RCC 7860 (cell line): ENCODE results near the gene TSPEAR.

ENCODE experiments used
- DNase-seq: peaks from one replicate; pipeline ENCODE4 v3.0.0-alpha.2; 2015; ENCODE audit warnings: low spot score
- FAIRE-seq: peaks from 2 replicates; lab custom pipeline; 2012; peaks lifted over from hg19 to GRCh38; lab: Jason Lieb, UNC

The TSPEAR gene

DNA sequence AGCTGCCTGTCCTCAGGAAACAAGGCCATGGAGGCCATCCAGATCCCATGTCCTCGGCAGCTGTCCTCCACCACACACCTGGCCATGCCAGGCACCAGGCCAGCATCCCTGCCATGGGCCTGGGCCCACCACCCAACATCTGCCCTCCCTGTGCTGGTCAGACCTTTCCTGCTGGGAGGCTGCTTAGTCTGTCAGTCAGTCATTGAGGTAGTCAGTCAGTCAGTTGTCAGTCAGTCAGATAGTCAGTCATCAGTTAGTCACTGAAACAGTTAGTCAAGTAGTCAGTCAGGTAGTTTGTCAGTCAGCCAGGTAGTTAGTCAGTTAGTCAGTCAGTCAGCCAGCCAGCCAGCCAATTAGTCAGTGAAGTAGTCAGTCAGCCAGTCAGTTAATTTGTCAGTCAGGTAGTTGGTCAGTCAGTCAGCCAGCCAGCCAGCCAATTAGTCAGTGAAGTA, 188.6 kb downstream of the TSPEAR start:
- no peak for FAIRE-seq
- DNase-seq: no peak

DNA sequence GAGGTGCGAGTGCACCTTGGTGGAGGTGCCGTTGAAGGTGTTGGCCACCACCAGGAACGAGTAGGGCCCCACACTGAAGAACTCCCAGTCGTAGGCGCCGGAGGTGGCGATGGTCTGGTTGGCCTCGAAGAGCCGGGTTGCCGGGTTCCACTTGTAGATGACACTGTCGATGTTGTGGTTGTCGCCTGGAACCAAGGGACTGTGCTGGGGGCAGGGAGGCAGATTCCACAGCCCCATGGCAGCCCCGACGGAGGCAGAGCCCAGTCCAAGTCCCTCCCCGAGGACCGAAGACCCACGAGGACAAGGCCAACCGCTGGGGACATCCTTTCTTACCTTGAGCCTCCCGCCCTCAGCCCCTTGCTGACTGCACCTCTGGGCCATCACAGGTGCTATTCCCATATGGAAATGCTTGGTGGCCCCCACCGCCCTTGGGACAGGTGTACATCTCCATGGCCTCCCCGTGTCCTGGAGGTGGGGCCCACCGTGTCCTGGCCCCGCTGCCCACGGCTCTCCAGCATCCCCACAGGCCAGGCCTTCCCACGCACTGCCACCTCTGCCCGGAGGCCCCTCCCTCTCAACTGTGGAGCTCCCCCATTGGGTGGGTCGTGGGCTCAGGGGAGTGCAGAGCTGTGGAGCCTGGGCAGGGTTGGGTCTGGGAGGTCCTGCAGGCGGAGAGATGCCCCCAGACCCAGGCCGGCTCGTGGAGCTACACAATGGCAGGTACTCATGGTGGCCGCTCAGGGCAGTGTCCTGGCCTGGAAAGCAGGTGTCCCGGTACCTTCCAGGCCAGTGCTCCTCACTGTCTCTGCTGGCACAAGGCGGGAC, 189.2 kb downstream of the TSPEAR start:
- FAIRE-seq (no peak), DNase-seq (no peak)

DNA sequence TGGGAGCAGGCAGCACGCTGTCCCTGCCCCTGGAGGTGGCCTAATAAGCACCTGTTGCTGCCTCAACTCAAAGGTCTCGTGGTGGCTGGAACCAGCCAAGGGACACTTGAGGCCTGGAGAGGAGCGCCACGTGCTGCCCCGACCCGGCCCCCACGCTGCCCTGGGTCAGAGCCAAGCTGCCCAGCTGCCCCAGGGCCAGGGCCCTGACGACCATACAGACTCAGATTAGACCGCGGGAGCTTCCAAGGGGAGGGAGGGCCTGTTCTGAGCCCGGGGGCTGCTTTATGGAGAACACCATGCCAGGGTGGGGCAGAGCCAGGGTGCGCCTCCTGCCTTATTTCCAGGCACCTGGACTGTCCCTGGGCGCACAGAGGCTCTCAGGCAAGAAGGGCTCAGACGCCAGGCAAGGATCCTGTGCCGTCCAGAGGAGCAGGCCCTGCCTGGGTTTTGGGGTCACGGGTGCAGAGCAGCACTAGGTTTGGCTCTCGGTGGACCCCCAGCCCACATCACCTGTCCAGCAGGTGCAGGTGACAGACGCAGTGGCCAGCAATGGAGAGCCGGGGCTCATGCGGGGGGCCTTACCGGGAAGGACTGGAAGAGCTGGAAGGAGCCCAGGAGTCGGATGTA, 190.0 kb downstream of the TSPEAR start:
- DNase-seq (no peak), FAIRE-seq (no peak)

DNA sequence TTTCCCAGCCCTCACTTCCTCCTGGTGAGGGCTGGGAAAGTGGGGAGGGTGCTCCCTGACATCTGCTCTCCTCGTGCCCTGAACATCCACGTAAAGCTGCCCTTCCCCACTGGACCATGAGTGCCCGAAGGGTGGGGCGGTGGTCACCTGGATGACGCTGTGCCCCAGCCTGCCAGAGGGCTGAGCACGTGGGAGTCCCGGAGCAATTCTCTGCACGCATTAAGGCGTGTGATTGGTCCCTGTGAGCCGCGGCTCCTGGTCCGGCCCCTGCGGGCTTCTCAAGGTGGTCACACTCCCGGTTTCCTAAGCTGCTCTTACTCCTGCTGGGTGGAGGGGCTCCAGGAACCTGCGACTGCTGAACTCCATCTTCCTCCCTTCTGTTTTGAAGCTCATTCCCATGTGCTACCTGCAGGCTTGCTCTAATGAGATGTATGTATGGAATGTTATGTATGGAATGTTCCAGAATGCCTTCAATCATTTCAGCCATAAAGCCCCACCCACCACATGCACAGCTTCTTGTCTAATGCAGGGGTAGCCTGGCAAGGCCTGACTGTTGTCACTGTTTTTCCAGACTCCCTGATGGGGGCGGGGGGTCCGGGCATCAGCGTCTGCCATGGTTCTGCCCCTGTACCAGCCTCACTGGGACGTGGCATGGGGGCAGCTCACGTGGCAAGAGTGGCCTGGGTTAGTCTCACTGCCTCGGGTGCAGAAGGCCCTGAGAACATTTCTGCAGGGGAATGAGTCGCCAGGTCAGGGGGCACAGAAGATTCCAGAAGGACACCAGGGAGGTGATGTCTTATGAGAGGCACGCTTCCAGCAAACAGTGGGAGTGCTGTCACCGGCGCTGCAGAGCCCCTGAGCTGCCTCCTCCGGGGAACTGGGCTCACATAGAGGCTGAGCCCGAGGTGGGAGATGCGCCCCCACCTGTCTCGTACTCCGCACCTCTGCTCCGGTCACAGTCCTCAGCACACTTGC, 190.8 kb downstream of the TSPEAR start:
- DNase-seq (no peak), FAIRE-seq (no peak)

DNA sequence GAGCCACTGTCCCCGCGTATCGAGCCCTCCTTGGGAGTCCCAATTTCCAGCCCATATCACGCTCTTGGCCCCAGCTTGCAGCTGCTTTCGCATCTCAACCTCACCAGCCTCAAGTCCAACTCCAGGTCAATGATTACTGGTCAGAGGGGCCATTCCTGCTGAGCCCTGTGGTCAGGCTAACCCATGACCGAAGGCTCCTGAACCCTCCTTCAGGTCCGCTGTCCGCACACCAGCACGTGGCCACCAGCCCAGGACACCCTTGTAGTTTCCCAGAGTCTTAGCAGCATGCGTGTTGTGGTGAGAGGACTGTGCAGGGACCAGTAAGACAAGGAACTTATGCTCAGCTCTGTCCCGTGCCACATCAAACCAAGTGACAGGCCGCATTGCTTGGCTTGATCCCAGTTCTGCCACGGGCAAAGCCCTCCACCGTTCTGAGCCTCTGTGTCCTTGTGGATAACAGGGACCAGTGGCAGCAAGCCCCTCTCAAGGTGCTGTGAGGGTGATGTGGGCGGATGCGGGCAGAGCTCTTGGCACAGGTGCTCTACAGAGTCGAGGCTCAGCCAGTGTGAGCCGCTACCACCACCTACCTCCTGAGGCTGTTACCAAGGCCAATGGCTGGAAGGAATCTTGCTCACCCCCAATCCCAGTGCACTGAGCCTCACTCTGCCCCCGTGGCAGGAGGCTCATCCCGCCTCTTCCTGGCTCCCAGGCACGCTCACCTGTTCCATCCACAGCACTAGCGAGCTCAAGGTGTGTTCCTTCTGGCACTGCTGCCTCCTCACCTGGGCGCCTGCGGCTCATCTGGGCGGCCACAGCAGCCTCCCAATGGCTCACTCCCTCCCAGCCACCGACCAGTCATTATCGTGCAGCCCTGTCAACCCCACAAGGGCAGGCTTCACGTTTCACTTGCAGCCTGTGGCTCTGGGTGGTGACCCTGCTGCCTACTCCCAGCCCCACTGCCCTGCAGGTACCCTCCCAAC, 191.7 kb downstream of the TSPEAR start:
- DNase-seq (no peak), FAIRE-seq (no peak)

DNA sequence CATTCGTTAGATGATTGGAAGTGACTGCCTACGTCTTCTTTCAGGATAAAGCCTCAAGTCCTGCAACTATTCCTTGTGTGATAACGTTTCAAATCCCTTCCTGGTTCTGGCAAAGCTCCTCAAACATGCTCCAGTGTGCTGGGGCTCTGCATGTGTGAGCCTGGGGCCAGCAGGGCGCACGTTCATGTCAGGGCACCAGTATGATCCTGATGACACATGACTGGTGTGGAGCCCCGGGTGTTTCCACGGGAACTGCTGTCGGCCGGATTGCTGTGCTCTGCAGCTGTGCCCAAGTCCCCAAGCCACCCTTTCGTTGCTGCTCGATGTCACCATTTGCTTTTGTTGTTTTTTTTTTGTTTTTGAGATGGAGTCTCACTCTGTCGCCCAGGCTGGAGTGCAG, 192.7 kb downstream of the TSPEAR start:
- FAIRE-seq (no peak), DNase-seq (no peak)

DNA sequence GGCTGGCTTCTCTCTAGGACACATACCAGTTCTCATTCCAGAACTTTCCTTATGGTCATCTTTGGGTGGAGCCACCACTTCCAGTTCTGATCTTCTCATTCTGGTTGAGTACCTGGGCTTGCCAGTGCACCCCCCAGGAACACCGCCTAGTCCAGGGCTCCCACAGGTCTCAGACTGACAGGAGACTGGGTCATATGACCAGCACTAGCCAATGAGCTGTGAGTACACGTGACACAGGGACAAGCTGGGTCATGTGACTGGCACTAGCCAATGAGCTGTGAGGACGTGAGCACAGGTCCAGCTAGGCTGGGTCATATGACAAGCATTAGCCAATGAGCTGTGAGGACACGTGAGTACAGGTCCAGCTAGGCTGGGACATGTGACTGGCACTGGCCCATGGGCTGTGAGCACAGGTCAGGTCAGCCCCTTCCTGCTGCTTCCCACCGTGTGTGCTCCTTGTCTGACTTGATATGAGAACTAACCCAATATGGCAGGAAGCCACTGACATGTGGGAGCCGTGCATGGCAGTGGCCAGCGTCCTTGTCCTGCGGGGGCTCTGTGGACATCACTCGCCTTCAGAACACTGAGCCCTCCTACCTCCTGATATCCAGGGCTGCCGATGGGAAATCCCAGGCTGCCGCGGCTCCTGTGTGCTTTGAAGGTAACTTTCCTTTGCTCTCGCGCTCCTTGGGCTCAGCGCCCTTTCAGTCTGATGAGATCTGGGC, 194.0 kb downstream of the TSPEAR start:
- no peak for DNase-seq
- no peak for FAIRE-seq

DNA sequence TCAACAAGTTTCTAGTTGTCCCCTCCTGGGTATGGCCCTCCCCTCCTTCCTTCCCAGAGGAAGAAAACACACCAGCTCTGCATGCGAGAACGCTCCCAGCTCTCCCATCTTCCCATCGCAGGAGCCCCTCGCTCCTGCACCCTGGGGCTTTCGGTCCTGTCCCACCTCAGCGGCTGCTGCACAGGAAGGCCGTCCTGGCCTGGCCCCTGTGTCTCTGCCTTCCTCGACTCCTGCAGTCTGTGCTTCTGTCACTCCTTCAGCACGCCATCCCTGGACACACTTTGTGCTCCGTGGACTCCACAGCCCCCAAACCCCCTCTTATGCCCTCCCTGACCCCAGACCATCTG, 194.6 kb downstream of the TSPEAR start:
- DNase-seq: no peak
- no peak for FAIRE-seq

DNA sequence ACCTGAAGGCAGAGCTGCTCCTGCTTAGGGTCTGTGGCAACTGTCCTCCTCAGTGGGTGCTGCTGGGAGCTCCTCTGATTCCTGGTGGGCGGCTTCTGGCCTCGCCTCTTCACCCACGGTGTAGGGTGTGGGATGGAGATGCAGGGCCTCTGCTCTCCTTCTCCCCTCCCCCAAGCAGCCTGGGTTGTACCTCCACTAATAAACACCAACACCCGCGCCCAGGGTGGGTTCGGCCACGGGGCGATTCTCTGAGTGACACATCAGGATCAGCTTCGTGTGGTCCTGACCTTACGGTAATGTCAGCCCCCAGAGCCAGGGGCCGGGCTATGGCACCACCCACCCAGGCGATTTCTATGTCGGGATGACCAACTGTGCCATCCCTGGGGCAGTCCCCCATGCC, 195.0 kb downstream of the TSPEAR start:
- FAIRE-seq (no peak), DNase-seq (no peak)

DNA sequence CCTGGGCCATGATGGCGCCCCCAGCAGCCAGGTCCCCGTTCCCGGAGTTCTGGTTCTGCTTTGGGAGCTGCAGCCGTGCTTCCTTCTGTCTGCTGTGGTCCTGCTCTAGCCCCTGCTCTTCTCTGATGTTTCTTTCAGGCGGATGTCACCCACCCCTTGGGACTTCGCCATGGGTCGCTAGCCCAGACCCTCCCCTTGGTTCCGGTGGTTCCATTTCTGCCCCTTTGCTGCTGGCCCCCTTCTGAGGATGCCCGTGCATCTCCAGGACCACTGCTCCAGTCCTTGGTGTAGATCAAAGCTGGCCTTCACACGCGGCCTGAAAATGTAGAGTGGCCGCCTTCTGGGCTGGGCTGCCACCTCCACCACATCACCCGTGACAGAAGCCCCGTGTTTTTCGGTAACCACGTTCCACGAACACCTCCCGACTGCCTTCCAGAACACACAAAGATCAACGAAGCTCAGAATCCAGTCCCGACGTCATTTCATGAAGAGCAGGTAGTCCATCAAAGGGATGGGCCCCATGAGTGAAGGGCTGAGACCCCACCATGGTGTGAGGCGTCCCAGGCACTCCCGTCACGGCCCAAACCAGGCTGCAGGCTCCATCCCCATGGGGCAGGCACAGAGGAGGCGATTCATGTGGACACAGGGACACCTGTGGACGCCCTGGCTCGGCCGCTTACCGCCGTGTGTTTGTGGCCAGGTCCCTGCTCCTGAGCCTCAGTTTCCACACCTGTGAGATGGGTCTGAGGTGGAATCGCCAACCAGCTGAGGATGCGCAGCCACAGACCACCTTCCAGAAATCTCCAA, 195.8 kb downstream of the TSPEAR start:
- no peak for FAIRE-seq

DNA sequence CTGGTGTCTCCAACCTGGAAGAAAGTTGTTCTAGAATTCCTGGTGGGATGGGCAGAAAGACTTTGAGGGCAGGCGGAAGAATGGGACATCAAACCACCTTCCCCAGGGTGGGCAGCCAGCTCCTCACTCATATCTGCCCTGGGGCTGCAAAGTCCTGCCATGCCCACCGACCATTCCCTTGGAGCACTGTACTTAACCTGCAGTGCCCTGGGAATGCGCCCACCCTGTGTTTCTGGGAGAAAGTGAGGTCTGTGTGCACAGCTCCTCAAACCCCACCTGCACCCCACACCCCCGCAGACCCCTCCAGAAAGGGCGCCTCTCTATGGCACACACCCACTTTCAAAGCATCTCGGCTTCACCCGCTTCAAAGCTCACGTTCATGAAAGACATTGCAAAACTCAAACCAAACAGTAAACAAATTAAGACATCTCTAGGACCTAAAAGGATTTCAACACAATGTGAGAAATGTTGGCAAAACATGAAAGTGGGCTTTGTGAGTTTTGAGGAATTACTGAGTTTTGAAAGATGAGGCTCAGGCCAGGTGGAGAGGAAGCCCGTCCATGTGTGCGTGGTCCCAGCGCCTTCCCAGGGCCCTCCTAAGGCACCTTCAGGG, 196.5 kb downstream of the TSPEAR start:
- DNase-seq (no peak), FAIRE-seq (no peak)

More for the DNA sequence above, 195.8 kb downstream of the TSPEAR start:
- DNase-seq: no peak

DNA sequence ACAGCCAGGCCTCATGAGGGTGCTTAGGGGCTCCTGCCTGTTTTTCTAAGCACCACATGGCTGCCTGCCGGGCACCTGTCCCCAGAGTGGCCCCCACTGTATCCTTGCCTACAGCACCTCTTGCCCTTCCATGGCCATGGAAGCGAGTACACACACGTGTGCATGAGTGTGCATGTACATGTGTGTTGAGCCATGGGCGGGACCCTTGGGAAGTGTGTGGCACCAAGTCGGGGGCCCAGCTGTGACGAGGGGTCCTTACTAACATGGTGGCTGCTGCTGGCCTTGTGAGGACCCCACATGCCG, 197.2 kb downstream of the TSPEAR start:
- no peak for DNase-seq
- FAIRE-seq: no peak

DNA sequence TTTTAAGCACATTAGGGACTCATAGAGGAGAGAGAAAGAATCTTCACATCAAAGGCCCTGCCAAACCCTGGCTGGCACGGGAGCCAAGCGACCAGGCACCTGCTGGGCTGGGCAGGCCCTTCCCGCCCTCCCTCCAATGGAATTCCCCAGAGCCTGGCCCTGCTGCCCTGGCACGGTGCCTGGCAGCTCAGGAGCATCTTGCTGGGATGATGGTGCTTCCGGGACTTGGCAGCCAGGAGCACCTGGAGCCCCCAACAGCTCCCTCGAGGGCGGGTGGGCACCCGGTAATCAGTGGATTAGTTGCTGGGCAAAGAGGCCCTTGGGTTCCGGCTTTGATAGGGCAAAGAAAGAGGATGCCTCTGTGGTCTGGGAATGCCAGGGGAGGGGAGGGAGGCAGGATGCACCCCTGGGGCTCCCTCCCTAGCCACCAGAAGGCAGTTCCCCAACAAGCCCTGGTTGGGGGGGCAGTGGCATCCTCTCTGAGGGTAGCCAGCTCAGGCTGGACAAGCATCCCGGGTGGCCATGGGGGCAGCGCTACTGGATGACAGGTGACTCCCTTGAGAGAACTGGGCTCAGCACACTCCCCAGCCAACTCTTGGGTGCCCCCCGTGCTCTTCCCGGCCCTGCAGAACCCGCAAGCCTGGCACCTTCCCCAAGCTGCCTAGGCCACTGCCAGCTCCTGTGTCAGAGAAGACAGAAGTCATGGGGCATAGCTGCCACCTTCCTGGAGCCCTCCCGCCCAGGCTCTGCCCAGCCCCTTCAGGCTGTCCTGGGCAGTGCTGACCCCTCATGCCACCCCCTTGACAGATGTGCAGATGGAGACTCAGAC, 197.8 kb downstream of the TSPEAR start:
- DNase-seq (no peak), FAIRE-seq (no peak)

DNA sequence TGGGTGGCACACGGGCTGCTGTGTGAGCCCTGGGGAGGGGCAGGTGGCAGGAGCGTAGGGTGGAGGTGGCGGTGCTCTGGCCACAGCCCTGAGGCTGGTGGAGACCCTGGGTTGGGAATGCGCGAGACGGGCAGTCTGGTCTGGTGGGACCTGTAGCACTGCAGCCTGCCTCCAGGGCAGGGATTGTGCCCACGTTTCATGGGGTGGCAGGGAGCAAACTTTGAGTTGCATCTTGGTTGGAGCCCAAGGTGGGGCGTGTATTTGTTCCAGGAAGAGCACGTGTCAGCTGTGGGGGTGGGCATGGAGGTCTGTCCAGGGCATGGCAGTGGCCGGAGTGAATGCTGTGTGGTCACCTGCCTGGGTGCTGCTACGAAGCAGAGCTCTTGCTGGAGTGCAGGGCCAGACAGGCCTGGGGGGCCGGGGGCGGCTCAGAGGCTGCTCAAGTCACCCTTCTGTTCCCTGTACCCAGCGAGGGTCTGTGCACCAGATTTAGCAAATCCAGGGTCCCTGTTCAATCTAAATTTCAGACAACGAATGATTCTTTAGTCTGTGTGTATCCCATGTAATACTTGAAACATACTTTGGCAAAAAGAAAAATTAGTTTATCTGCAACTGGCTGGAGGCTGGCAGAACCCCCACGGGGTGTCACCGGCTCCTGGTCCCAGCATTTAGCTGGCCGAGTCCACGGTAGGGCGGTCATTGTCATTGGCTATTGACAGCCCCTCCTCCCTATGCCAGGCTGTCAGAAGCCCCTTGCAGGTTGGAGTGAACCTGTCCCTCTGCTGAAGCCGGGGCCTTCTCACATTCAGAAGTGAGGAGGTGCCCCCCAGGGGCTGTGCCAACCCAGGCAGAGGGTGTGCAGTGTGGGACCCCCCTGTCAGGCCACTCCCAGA, 198.6 kb downstream of the TSPEAR start:
- FAIRE-seq: no peak
- no peak for DNase-seq

DNA sequence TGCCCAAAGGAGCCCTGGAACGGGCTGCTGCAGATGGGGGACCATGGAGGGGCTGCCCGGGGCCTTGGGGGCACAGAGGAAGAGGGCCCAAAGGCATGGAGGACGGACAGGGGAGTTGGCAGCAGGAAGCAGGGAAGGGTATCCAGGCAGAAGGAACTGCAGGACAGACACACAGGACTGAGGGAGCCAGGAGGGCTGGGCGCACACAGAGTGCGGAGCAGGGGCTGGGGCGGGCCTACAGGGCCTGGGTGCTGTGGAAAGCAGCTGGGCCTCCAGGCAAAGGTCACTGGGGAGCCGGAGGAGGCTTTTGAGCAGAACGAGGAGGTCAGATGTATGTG, 199.5 kb downstream of the TSPEAR start:
- no peak for DNase-seq
- FAIRE-seq: no peak

DNA sequence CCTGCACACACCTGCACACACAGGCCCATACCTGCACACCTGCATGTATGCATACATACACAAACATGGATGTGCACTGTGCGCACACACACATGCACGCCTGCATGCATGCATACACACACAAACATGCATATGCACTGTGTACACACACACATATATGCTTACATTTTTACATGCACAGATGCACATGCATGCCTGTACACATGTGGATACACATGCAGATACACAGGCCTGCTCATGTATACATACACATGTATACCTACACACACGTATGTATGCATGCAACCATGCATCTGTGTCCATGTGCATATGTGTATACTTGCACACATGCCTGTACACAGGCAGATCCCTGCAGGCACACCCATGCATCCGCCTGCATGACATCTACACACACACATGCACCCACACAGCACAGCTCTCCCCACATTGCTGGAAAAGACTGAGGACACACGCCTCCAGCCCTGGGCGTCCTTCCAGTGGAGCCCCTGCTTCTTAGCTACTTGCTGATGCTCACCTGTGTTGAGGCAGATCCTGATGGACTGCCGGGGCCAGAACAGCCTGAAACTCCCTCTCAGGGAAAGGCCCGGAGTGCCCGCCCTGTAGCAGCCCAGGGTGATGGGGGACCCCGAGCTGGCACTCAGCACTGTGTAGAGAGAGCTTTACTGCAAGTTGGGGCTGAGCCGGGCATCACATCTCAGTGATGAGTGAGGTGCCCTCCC, 200.0 kb downstream of the TSPEAR start:
- no peak for FAIRE-seq
- no peak for DNase-seq
